Skin epidermis (tissue), 12 donors: Measurements from ENCODE around the gene OR13C2.
"Not testable (repeated sequence)": the region's sequence is repeated elsewhere in the genome, so short reads cannot be mapped to it uniquely, and the experiment has no call there.

ENCODE experiments used
- H3K27ac ChIP-seq, 21 experiments: fragments of 200-600 bp; sonication (generic) in 11 of 21; one replicate each; pipeline ENCODE4 v1.5.0; 2020; ENCODE audit warnings: mild to moderate bottlenecking in 3 of 21, inconsistent platforms in 2 of 21, moderate library complexity in 2 of 21
- H3K4me3 ChIP-seq, 7 experiments: fragments of 200-600 bp; sonication (generic) in 2 of 7; one replicate each; pipeline ENCODE4 v1.5.0; 2020; ENCODE audit warnings: inconsistent platforms in 2 of 7, mild to moderate bottlenecking in 2 of 7, moderate library complexity in 1 of 7

OR13C2 gene, protein sequence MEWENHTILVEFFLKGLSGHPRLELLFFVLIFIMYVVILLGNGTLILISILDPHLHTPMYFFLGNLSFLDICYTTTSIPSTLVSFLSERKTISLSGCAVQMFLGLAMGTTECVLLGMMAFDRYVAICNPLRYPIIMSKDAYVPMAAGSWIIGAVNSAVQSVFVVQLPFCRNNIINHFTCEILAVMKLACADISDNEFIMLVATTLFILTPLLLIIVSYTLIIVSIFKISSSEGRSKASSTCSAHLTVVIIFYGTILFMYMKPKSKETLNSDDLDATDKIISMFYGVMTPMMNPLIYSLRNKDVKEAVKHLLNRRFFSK

DNA sequence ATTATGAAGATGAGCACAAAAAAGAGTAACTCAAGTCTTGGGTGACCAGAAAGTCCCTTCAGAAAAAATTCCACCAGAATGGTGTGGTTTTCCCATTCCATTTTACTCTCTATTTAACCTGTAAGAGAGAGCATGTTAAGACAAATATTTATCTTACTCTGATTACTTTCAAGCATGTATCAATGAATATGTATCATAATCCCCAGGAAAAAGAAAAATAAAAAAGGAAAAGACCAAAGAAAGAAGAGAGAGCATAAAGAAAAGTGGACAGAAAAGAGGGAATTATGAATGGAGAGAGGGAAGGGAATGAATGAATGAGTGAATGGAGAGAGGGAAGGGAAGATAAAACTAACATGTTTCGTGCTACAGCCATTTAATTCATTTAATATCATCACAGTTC is at the start of gene OR13C2:
OR13C2 (minus strand) TSS at position 101 of the 400 bp plus-strand sequence; CDS start at position 101, 0 bp downstream.
- H3K4me3 ChIP-seq, H3K27ac ChIP-seq: not testable (repeated sequence)

DNA sequence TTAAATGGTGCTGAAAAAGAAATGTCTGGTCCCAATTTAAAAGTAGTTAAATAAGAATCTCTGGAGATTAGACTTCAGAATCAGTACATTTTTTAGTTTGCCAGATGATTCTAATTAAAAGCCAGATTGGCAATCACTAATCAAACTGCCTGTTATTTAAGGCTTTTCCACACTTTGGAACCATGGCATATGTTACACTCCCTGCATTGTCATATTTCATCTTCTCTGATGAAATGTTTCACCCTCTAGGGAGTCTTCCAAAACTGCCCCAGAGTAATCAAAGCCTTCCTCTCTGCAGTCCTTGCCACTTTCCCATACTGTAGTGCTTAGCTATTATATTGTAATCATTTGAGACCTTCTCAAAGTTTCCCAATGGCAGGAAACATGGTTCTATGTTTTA is 30.0 kb upstream of the OR13C2 start:
- H3K27ac ChIP-seq = no peak overlapping the region

DNA sequence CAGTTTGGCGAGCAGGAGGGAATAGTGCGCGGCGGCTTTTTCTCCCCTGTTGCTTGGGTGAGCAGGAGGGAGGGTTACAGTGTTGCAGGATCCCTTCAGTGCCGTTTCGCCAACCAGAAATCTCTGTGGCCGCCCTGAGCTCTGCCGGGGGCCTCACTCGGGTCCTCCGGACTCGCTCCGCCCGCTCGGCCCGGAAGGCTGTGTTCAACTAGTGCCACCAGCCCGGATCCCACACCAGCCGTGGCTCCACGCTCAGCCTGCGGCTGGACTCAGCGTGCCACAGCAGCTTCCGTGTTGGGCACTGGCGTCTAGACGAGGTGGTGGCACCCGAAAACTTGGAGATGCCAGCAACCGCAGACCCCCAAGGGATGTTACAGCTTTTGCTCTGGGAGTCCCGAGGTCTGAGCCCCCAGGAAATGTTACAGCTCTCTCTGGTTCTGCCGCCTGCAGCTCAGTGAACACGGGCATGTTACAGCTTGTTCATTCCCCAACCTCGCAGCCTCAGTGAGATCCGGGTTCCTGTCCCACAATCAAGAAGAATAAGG is 28.6 kb upstream of the OR13C2 start:
- H3K27ac ChIP-seq = no peak overlapping the region
- no peak overlapping the region for H3K4me3 ChIP-seq

More for the DNA sequence above, 30.0 kb upstream of the OR13C2 start:
- H3K4me3 ChIP-seq = no peak overlapping the region

DNA sequence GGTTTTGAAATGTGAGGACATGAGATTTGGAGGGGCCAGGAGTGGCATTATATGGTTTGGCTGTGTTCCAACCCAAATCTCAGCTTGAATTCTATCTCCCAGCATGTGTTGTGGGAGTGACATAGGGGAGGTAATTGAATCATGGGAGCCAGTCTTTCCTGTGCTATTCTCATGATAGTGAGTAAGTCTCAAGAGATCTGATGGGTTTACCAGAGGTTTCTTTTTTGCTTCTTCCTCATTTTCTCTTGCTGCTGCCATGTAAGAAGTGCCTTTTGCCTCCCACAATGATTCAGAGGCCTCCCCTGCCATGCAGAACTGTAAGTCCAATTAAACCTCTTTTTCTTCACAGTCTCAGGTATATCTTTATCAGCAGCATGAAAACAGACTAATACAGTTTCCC is 20.5 kb upstream of the OR13C2 start:
- not testable (repeated sequence) for H3K27ac ChIP-seq

DNA sequence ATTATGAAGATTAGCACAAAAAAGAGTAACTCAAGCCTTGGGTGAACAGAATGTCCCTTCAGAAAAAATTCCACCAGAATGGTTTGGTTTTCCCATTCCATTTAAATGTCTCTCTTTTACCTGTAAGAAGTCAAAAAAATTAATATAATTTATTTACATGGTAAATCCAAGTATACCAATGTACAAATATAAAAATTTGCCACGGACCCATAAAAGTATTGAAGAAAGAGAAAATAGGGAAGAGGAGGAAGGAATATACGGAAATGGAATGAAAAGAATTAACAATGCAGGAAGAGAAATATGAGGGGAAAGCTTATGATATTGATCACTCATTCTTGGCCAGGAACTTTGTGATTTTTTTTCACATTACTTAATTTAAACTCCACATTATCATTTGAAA is 12.7 kb upstream of the OR13C2 start, which contains the start of gene OR13C9:
OR13C9 (minus strand) TSS at position 101 of the 400 bp plus-strand sequence; CDS start at position 101, 0 bp downstream.
- H3K4me3 ChIP-seq = no peak within 1 kb of the TSS
- H3K27ac ChIP-seq = no peak within 1 kb of the TSS

More for the DNA sequence above, 20.5 kb upstream of the OR13C2 start:
- H3K4me3 ChIP-seq = not testable (repeated sequence)

DNA sequence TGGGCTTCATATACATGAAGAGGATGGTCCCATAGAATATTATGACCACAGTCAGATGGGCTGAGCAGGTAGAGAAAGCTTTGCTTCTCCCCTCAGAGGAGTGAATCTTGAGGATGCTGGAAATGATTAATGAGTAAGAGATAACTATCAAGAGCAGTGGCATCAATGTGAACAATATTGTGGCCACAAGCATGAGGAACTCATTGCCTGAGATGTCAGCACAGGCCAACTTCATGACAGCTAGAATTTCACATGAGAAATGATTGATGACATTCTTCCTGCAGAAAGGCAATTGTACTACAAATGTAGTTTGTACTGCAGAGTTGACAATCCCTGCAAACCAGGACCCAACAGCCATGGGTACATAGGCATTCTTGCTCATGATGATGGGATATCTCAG is 12.0 kb upstream of the OR13C2 start:
- H3K27ac ChIP-seq = no peak overlapping the region
- no peak overlapping the region for H3K4me3 ChIP-seq

DNA sequence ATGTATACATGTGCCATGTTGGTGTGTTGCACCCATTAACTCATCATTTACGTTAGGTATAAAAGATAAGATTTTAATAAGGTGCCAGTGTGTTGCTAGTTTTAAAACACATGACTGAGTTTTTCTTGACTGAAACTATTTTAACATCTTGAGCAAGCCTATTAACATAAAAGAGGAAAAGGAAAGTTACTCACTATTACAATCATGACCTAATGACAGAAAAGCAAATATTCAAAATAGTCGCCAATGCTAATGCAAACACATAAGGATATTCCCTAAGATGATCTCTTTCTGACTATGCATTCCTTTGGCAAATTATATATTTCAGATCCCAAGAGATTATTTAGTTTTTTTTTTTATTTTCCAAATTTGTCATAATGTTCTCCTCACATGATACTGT is 5.8 kb upstream of the OR13C2 start:
- no peak overlapping the region for H3K4me3 ChIP-seq

DNA sequence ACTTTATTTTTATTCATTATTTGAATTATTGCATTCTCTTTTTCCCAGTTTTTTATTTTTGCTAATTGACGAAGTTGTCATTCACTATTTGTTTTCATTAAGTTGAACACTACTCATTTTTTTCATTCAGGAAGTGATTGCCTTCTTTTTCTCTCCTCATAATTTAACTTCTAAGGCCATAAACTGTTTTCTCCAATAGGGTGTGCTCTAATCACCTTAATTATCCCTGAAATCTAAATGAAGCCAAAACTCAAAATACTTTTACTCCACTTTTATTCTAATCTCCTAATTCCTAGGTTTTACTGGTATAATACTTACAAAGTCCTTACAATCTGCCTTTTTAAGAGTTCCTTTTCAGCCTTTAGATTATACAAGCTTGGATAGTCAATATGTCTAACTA is 2.9 kb upstream of the OR13C2 start:
- Histone ChIP-seq H3K27ac (no peak overlapping the region), H3K4me3 (no peak overlapping the region)

More for the DNA sequence above, 5.8 kb upstream of the OR13C2 start:
- H3K27ac ChIP-seq = no peak overlapping the region

DNA sequence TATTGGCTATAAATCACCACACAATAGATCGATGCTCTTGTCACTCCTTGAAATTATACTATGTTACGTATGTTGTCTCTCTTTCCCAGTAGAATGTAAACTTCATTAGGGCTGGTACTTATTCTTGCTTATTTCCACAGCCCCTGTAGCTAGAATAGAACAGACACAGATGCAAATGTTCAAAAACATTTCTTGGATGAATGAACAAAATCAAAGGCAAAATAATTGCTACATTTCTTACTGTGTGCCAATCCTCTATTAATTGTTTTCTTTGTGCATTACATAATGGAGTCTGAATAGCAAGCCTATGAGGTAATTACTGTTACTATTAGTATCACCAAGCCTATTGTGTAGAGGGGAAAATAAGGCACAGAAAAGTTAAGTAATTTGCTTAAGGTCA is 725 bp upstream of the OR13C2 start:
- Histone ChIP-seq H3K27ac (no peak overlapping the region), H3K4me3 (no peak overlapping the region)

DNA sequence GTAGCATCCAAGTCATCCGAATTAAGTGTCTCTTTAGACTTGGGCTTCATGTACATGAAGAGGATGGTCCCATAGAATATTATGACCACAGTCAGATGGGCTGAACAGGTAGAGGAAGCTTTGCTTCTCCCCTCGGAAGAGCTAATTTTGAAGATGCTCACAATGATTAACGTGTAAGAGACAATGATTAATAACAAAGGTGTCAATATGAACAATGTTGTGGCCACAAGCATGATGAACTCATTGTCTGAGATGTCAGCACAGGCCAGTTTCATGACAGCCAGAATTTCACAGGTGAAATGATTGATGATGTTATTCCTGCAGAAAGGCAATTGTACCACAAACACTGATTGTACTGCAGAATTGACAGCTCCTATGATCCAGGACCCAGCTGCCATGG is 626 bp downstream of the OR13C2 start:
- H3K27ac ChIP-seq = no peak overlapping the region
- no peak overlapping the region for H3K4me3 ChIP-seq

DNA sequence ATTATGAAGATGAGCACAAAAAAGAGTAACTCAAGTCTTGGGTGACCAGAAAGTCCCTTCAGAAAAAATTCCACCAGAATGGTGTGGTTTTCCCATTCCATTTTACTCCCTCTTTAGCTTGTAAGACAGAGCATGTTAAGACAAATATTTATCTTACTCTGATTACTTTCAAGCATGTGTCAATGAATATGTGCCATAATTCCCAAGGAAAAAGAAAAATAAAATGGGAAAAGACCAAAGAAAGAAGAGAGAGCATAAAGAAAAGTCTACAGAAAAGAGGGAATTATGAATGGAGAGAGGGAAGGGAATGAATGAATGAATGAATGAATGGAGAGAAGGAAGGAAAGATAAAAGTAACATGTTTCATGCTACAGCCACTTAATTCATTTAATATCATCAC is 6.1 kb downstream of the OR13C2 start, which contains the start of gene OR13C5:
OR13C5 (minus strand) TSS at position 101 of the 400 bp plus-strand sequence; CDS start at position 101, 0 bp downstream.
- H3K4me3 ChIP-seq, H3K27ac ChIP-seq: not testable (repeated sequence)

DNA sequence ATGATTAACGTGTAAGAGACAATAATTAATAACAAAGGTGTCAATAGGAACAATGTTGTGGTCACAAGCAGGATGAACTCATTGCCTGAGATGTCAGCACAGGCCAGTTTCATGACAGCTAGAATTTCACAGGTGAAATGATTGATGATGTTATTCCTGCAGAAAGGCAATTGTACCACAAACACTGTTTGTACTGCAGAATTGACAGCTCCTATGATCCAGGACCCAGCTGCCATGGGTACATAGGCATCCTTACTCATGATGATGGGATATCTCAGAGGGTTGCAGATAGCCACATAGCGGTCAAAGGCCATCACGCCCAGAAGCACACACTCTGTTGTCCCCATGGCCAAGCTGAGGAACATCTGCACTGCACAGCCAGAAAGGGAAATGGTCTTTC is 6.7 kb downstream of the OR13C2 start:
- not testable (repeated sequence) for H3K27ac ChIP-seq, H3K4me3 ChIP-seq

DNA sequence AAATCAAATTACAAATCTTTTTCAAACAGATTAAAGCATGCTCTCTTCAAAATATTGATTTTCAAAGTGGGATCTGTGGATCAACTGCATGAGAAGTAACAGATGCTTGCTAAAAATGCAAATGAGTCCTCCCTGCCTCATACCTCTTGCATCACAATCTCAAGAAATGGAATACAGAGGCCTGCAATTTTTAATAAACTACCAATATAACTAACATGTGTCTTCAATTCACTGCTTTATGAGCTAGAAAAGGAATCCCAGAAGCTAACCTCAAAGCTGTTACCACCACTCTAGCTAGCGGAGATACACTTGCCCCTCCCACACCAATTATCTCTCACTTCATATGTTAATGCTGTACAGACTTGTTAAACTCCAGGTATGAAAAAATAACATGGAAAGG is 15.8 kb downstream of the OR13C2 start:
- no peak overlapping the region for H3K27ac ChIP-seq
- no peak overlapping the region for H3K4me3 ChIP-seq

DNA sequence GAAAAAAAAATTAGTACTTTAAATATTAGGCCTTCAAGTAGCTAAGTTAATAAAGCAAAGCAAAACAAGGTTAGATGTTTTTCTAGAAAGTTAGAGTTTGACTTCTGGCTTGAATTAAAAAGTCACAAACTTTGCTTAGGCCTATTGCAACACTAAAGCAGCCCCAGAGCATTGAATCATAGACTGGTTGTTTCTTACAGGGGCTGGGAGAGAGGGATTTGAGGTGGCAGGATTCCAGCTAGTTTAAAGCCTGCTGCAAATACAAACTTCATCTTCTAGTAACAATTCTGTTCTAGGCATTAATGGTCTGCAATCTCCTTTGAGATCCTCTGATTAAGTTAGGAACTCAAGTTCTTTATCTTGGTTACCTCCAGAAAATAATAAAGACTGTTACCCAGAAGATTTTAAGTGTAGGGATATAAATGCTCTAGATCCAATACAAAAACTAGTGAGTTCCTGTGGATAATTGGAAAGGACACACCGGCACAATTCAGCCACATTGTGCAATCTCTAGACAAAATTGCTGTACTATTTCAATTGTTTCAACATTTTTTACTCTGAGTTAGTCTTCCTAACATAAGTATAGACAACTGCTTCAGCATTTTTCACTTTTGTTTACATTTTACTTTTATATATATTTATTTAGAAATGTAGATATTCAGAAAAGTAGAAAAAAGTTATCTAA is 18.8 kb downstream of the OR13C2 start:
- Histone ChIP-seq H3K27ac (no peak overlapping the region), H3K4me3 (no peak overlapping the region)

DNA sequence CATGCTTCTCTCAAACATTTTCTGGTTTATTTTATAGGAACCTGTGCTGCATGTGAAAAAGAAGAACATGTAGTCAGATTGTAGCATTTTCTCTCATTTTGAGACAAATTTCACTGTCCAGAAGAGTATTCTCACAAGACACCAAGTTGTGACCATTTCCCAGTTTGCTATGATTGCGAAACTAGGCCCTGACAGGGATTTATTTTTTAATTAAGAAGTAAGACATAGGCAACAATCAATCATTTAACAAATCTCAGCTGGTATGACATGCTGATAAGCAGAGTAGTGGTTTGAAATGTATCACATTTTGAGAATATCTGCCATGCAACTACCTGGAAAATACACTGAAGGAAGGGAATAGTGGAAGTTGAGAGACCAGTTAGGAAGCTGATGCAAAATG is 24.9 kb downstream of the OR13C2 start:
- H3K4me3 ChIP-seq = no peak overlapping the region

DNA sequence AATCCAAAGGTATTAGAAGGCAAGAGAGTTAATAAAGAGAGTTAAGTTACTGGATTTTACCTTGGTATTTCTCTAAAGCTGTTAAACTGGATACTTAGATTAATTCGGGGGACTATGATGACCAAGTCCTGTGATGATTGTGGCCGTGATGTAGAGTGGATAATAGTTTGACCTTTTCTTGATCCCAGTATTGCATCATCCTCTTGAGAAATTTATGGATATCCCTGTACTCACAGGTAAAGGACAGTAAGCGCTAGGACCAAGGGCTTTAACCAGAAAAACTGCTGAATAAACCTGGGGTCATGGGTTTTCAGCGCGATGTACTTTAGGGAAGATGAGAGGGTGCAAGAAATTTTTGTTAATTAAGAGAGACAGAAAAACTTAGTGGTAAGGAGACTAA is 28.2 kb downstream of the OR13C2 start:
- no peak overlapping the region for H3K27ac ChIP-seq
- H3K4me3 ChIP-seq = no peak overlapping the region

More for the DNA sequence above, 24.9 kb downstream of the OR13C2 start:
- no peak overlapping the region for H3K27ac ChIP-seq

DNA sequence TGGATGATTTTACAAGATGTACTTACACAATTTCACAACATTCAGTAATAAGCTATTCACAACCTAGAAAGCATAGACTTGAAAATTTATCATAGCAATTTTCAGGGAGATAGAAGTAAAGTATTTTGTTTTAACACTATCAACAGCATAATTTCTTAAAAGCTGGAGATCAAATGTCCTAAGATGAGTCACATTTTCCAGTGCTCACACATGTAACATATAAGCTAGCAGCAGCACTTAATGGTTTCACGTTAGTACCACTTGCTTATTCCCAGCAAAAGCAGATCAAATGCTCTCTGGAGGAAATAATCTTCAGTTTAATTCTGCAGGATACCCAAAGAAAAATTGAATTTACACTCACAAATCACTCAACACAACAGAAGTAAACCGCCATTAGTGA is 30.0 kb downstream of the OR13C2 start:
- H3K4me3 ChIP-seq = no peak overlapping the region
- H3K27ac ChIP-seq = no peak overlapping the region

DNA sequence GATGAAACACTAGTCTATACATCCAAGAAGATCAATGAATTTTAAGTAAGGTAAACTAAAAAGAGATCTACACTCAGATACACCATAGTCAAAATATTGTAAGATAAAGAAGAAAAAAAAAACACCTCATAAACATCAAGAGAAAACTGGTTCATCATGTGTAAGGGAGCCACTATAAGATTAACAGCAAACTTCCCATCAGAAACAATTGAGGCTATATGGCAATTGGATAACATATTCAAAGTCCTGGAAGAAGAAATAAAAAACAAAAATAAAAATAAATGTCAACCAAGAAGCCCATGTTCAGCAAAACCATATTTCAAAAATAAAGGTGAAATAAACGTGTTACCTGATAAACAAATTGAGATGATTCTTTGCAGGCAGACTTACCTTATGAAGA is 32.8 kb downstream of the OR13C2 start:
- Histone ChIP-seq H3K27ac (no peak overlapping the region), H3K4me3 (no peak overlapping the region)

DNA sequence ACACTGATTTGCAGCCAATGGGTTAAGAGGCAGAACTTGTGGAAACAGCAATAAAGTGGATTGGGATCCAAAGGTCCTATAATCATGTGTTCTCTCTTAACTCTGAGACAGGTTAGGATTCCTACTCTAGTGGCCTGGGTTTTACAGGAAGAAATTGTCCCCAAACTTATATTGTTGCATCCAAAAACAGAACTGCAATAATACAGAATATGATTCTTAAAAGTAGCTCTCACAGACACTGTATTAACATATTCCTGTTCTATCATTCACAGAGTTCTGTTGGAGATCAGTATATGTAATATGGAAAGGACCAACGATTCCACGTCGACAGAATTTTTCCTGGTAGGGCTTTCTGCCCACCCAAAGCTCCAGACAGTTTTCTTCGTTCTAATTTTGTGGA is 36.6 kb downstream of the OR13C2 start, which contains the start of gene OR13C8:
OR13C8 (plus strand) TSS at position 301 of the 400 bp plus-strand sequence; CDS start at position 301, 0 bp downstream.
- H3K4me3 ChIP-seq = no peak within 1 kb of the TSS
- no peak within 1 kb of the TSS for H3K27ac ChIP-seq

DNA sequence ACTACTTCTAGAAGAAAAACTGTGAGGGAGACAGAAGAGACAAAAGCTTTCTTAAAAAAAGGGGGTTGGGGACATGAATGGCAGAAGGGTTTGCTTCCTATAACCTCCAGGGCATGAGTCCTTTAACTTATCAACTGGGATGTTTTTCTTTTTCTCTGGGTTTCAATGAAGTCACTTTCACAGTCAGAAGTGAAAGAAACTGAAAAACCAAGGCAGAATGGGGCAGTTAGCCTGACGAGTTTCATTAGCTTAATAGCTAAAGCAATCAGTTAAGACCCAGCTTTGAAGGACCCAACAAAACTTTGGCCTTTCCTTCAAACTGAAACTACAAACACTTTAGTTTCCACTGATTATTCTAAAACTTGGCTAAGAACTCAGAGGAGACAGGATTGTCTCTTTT is 41.1 kb downstream of the OR13C2 start:
- no peak overlapping the region for H3K4me3 ChIP-seq
- no peak overlapping the region for H3K27ac ChIP-seq
